Erythroblast (primary cell): ENCODE data around the gene EVI5.

Experiments used
- DNase-seq, 2 experiments: peaks; one replicate each; lab custom pipeline; 2025; lab: John Stamatoyannopoulos, UW
- GATA1 ChIP-seq: IDR thresholded peaks from 2 replicates; pipeline ENCODE4 v1.6.1; 2011; ENCODE audit warnings: low read depth, mild to moderate bottlenecking, control low read depth, low read length, moderate library complexity
- POLR2A ChIP-seq: IDR thresholded peaks from 2 replicates; pipeline ENCODE4 v1.6.1; 2011; ENCODE audit warnings: mild to moderate bottlenecking, low read length

The EVI5 gene

GRCh38 chr1:92816732-92817131, 31.8 kb upstream of the EVI5 start:
- DNase-seq: no peak
- no peak for TF ChIP-seq GATA1
- no peak for TF ChIP-seq POLR2A

GRCh38 chr1:92808381-92808780, 23.5 kb upstream of the EVI5 start:
- no peak for DNase-seq
- TF ChIP-seq POLR2A: no peak
- TF ChIP-seq GATA1: no peak

- DNase-seq: no peak
These were observed 20.3 kb upstream of the EVI5 start for GRCh38 chr1:92805216-92805615.

GRCh38 chr1:92804721-92805201, 19.9 kb upstream of the EVI5 start:
- peak; percentile 66 to 88 for DNase-seq
- TF ChIP-seq POLR2A: no peak
- TF ChIP-seq GATA1: no peak

More at GRCh38 chr1:92805216-92805615, 20.3 kb upstream of the EVI5 start:
- TF ChIP-seq GATA1 (no peak), POLR2A (no peak)

- no peak for TF ChIP-seq GATA1
- no peak for TF ChIP-seq POLR2A
- DNase-seq: no peak
These were observed 18.4 kb upstream of the EVI5 start for GRCh38 chr1:92803140-92803887.

GRCh38 chr1:92797961-92798360, 13.1 kb upstream of the EVI5 start:
- TF ChIP-seq GATA1 (no peak), POLR2A (no peak)
- DNase-seq: no peak

GRCh38 chr1:92797297-92797696, 12.4 kb upstream of the EVI5 start:
- DNase-seq: no peak
- no peak for TF ChIP-seq GATA1
- TF ChIP-seq POLR2A: no peak

- TF ChIP-seq POLR2A (no peak), GATA1 (no peak)
- DNase-seq: no peak
These were observed 10.3 kb upstream of the EVI5 start for GRCh38 chr1:92795166-92795565.

- no peak for TF ChIP-seq GATA1
- TF ChIP-seq POLR2A: no peak
- DNase-seq: peak; percentile 32 to 44
These were observed 7.5 kb upstream of the EVI5 start for GRCh38 chr1:92792340-92792782.

GRCh38 chr1:92791487-92792066, 6.7 kb upstream of the EVI5 start:
- DNase-seq: no peak
- TF ChIP-seq POLR2A: no peak
- no peak for TF ChIP-seq GATA1

- DNase-seq: no peak
These were observed 6.0 kb upstream of the EVI5 start for GRCh38 chr1:92790867-92791266.

GRCh38 chr1:92790081-92790480, 5.2 kb upstream of the EVI5 start:
- DNase-seq: no peak
- TF ChIP-seq POLR2A: no peak
- no peak for TF ChIP-seq GATA1

More at GRCh38 chr1:92790867-92791266, 6.0 kb upstream of the EVI5 start:
- TF ChIP-seq POLR2A: no peak

GRCh38 chr1:92786111-92786901, 1.4 kb upstream of the EVI5 start:
- TF ChIP-seq GATA1 (no peak), POLR2A (no peak)

GRCh38 chr1:92784021-92784638, 778 bp downstream of the EVI5 start:
- TF ChIP-seq GATA1 (no peak), POLR2A (no peak)
- DNase-seq: peak; percentile 32 to 64

More at GRCh38 chr1:92786111-92786901, 1.4 kb upstream of the EVI5 start:
- no peak for DNase-seq

GRCh38 chr1:92783550-92783949, 1.4 kb downstream of the EVI5 start:
- peak; percentile 30 to 34 for DNase-seq
